Activated CD4-positive, alpha-beta T cell treated with anti-CD3 and anti-CD28 coated beads, Interleukin-2, amount 50 U/mL, for 24 hours (primary cell): Measurements from ENCODE around the gene MYO16.

Source experiments
- DNase-seq, 2 donors: peaks; one replicate each; pipeline ENCODE4 v3.0.0-alpha.2; 2020; ENCODE audit warnings: low read depth in 1 of 2, low spot score in 1 of 2

Gene MYO16

DNA sequence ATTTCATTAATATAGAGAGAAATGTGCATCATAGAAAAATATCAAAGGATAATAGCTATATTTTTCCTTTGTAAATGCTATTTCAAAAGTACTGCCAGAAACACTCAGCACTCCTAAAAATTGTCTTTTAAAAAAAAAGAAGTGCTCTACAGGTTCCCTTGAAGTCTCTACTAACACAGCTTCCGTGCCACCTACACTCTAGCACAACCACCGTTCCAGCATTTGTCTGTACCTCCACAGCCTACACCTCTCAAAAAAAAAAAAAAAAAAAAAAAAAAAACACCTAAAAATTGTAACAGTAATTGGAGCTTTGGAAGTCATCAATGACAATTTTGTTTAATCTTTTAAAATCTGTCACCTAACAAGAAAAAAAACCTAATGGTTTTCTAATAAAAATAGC is 485.6 kb downstream of the MYO16 start:
- no peak for DNase-seq

GRCh38 chr13:109118521-109118920 is 489.1 kb downstream of the MYO16 start:
- no peak for DNase-seq

DNA sequence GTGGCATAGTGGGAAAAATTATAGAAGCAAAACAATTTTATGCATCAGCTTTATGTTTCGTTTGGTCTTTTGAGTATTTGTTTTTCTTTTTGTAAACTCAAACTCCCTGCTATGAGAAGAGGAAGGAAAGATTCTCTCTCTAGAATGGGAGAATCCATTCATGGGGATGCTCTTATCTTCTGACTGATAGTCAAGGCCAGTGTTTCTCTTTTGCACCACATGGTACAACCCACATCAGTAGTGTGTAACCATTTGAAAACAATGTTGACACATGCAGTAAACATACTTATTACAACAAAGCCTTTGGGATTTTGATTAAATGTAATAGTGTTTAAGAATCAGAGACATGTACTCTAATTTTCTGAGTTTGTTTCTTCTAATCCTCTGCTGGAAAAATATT is 490.5 kb downstream of the MYO16 start:
- DNase-seq: no peak

DNA sequence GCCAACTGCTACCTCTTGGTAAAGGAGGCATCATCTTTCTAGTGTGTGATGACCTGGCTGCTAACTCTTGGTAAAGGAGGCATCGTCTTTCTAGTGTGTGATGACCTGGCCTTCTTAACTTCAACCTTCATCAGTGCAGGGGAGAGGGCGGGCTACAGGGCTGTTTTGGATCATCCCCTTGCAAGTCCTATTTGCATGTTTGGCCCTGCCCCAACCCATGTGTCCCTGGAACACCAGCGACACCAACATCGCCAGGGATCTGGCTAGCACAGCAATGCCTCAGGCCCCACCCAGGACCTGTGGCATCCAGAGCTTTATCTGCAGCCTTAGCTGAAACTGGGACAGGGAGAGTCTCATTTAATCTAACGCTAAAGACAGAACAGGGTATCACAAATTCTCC is 492.4 kb downstream of the MYO16 start:
- no peak for DNase-seq

DNA sequence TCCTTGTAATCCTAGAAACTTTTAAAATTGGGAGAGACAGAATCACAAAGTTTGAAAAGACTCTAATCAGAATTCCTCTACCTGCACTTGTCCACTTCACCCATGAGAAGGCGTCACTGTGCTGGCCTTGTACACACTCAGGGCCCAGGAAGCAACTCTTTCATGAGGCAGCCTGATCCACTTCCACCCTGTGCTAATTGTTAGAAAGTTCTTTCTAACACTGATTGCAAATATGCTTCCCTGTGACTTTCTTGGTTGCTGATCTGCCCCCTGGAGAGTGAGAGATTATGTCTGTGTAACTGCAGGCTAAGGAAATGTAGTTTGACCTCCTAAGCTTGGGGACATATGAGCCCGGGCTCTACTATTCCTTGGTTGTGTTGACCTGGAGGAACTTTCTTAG is 494.6 kb downstream of the MYO16 start:
- DNase-seq: no peak

DNA sequence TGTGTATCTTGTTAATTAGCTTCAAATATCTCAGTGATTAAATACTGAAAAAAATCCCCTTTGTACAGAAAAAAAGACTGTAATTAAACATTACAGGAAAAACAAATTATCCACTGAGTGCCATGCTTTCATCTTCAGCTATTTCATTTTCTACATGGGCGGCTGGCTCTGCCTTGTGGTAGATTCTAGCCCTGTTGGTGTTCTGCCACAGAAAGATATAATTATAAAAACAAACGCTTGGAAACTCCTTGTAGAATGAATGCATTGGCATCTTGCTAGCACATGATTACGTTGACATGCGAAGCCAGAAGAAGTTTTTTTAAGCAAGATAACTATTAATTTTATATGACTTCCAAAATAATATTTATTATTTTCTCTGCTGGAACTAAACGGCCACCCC is 496.8 kb downstream of the MYO16 start:
- no peak for DNase-seq

GRCh38 chr13:109126891-109127641 is 497.7 kb downstream of the MYO16 start:
- DNase-seq: no peak

- DNase-seq: no peak
Measured at GRCh38 chr13:109128121-109128520, 498.7 kb downstream of the MYO16 start.

GRCh38 chr13:109130093-109130835 is 500.9 kb downstream of the MYO16 start:
- no peak for DNase-seq

- DNase-seq: no peak
Measured at GRCh38 chr13:109131698-109132257, 502.4 kb downstream of the MYO16 start.

DNA sequence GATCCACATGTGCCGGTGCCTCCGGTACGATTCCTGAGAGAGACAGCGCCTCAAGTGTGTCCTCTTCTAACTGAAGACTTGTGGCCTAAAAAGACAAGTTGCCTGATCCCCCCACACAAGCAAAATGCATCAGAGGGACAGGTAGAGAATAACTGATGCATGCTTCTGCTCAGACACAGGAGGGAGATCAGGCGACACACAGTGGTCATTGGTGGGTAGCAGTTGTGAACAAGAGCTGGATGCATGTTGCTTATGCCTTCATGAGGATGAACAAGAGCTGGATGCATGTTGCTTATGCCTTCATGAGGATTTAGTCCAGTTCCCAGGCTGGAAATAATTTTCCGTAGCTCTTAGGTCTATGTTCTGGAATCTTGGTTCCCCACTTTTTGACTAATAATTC is 505.6 kb downstream of the MYO16 start:
- DNase-seq: no peak

DNA sequence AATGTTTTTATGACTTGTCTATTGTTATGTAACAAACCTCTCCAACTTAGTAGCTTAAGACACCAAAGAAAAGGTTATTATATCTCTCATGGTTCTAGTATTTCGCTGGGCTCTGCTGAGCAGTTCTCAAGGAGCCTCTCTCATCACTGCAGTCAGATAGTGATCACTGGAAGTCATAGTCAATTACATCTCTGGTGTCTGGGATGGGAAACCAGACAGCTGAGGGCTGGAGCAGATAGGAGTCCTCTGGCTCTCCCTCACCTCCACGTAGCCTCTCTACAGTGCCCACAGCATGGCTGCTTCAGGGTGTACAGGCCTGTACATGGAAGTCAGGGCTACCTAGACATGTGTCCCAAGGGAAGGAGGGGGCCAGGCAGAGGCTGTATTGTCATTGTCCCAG is 507.5 kb downstream of the MYO16 start:
- no peak for DNase-seq

DNA sequence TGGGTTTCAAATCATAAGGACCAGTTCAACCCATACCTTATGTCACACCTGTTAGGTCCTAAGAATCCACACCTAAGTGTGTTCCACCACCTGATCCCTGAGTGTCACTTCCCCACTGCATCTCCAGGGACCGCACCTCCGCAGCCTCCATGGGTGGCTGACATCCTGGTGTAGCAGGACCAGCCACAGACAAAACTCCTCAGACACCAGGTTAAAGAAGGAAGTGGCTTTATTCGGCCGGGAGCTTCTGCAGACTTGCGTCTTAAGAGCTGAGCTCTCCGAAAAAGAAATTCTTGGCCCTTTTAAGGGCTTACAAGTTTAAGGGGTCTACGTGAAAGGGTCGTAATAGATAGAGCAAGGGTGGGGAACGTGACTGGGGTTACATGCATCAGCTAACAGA is 509.9 kb downstream of the MYO16 start:
- no peak for DNase-seq

- DNase-seq: no peak
Measured at GRCh38 chr13:109140054-109140453, 510.6 kb downstream of the MYO16 start.

DNA sequence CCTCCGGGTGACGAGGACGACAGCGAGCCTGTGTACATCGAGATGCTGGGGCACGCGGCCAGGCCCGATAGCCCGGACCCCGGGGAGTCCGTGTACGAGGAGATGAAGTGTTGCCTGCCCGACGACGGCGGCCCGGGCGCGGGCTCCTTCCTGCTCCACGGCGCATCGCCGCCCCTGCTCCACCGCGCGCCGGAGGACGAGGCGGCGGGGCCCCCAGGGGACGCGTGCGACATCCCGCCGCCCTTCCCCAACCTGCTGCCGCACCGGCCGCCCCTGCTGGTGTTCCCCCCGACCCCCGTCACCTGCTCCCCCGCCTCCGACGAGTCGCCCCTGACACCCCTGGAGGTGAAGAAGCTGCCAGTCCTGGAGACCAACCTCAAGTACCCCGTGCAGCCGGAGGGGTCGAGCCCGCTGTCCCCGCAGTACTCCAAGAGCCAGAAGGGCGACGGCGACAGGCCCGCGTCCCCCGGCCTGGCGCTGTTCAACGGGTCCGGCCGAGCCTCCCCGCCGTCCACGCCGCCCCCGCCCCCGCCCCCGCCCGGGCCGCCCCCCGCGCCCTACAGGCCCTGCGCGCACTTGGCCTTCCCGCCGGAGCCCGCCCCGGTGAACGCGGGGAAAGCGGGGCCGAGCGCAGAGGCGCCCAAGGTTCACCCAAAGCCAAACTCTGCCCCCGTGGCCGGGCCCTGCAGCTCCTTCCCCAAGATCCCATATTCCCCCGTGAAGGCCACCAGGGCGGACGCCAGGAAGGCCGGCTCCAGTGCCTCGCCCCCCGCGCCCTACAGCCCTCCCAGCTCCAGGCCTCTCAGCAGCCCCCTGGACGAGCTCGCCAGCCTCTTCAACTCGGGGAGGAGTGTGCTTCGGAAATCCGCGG is 511.3 kb downstream of the MYO16 start:
- no peak for DNase-seq

GRCh38 chr13:109141706-109142105 is 512.3 kb downstream of the MYO16 start:
- DNase-seq: no peak

- no peak for DNase-seq
Measured at GRCh38 chr13:109144693-109145437, 515.5 kb downstream of the MYO16 start.

DNA sequence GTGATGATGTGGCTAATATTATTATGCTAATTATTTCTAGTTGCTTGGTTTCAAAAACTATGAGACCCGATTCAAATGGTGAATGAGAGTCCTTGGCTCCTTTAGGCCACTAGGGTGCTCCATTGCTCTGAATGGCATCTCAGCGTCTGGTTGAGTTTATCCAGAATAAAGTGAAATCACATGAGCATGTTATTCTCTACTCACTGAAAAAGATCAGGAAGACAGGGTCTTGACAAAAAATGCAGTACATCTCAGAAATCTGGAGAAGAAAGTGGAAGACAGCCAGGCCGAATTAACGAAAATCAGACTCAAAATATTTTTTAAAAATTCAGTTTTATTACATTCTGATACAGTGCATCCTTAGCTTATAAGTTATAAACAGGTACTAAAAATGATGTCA is 516.2 kb downstream of the MYO16 start:
- no peak for DNase-seq

DNA sequence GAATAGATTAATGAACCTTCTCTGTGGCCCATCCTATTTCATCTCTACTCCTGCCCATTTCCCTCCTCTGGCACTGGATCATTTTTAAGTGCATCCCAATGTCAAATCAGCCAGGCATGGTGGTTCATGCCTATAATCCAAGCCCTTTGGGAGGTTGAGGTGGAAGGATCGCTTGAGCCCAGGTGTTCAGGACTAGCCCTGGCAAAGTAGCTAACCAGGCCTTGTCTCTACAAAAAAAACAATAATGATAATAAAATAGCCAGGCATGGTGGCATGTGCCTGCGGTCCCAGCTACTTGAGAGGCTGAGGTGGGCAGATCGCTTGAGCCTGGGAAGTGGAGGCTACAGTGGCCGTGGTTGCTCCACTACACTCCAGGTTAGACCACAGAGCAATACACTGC is 517.0 kb downstream of the MYO16 start:
- no peak for DNase-seq

DNA sequence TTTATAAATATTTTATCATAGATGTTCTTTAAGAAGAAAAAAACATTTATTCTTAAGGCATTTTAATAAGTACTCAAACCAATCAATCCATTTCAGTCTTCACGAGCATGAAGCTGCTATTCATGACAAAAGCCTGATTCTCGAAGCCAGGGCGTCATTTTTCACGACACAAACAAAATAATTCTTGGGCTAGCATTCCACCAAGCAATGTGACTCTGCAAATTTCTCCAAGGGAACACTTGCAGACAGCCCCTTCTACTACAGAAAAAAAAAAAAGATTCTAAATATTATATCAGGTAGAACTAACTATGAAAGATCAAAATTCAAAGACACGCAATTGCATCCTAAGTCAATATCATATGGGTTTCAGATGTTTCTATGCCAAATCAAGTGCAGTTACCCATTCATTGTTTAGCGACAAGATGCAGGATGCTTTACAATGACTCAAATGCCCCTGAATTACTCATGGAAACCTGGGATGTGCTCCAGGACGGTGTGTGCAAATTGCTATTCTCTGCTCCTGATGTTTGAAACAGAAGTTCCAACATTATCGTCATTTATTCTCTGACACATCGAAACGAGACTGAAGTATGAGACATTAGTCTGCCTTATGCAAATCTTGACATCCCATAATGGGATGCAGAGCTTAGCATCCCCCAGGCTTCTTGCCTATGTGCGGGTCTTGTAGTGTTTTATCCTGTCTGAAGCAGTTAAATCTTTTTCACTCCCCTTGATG is 517.7 kb downstream of the MYO16 start:
- DNase-seq: no peak
